ENCODE results near the gene CRYBG1. TPM values are rescaled to one million over a fixed set of nuclear protein-coding genes. Genes with fewer than 3 reads are reported as not detected.

Gene CRYBG1
- total RNA-seq, 1 experiment from 2014 or later = 19.9 TPM

DNA sequence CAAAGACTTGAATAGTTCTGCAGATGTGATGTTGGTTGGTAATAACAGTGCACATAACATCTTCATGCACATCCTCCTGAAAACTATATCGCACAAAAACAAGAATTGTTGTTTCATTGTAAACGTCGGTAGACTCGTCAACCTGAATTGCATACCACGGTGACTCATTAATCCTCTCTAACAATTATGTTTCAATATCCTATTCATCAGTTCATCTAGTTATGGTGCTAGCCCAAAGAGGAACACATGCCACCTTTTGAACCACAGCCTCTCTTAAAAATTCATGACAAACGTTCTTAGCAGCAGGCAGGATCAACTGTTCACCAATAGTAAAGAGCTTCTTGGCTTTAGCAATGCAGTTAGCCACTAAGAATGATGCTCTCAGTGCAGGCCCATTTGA is 25.0 kb downstream of the CRYBG1 start:
- BruUV-seq (replicated peaks) = no TSS peak
- H3K9me2 ChIP-seq (replicated peaks; ENCODE audit: low read length) = no peaks in the 10 kb centered on the region
- H3K27ac ChIP-seq (ENCODE audit: low read length) = no peak overlapping the region
- no peaks in the 10 kb centered on the region for H3K27me3 ChIP-seq (ENCODE audit: low read length)
- ATAC-seq = no peak
- TF ChIP-seq EZH2 (IDR thresholded peaks at IDR 0.05; ENCODE audit: low read length, unreplicated experiment) (no peak), EZH2phosphoT487 (IDR thresholded peaks at IDR 0.05; ENCODE audit: borderline replicate concordance, low read length) (no peak), CTCF (conservative IDR thresholded peaks at IDR 0.05; ENCODE audit: low read depth, low read length) (no peak)
- H3K4me2 ChIP-seq (ENCODE audit: low read length) = no peak overlapping the region
- intact Hi-C loops (cut with micrococcal nuclease) = no loop called here
- no peak overlapping the region for H3K9ac ChIP-seq (ENCODE audit: low read length)
- H3K36me3 ChIP-seq (ENCODE audit: low read depth, low read length) = no peaks in the 10 kb centered on the region
- no peak for DNase-seq
- CTCF ChIA-PET = no interaction called here
- H3K79me2 ChIP-seq (ENCODE audit: low read length) = no peaks in the 10 kb centered on the region
- POLR2A ChIA-PET (ENCODE audit: unreplicated experiment) = no interaction called here
- no peak overlapping the region for H2AFZ ChIP-seq (ENCODE audit: low read length)
- no peaks in the 10 kb centered on the region for H3F3A ChIP-seq (ENCODE audit: low read length, unreplicated experiment)
- H3K4me1 ChIP-seq (ENCODE audit: insufficient read depth, low read length) = peaks cover 35% of the 10 kb centered on the region
- no peaks in the 10 kb centered on the region for H4K20me1 ChIP-seq (ENCODE audit: low read length)
- no peak overlapping the region for H3K4me3 ChIP-seq (ENCODE audit: low read length)
- H3K9me3 ChIP-seq (ENCODE audit: low read length) = no peaks in the 10 kb centered on the region

- no peaks in the 10 kb centered on the region for H3K79me2 ChIP-seq (ENCODE audit: low read length)
- ChIA-PET CTCF (no interaction called here), POLR2A (ENCODE audit: unreplicated experiment) (no interaction called here)
- H3K9ac ChIP-seq (ENCODE audit: low read length) = no peak overlapping the region
- H3K4me1 ChIP-seq (ENCODE audit: insufficient read depth, low read length) = peaks cover 20% of the 10 kb centered on the region
- no peak for TF ChIP-seq CTCF (conservative IDR thresholded peaks at IDR 0.05; ENCODE audit: low read depth, low read length)
- no peak for TF ChIP-seq EZH2 (IDR thresholded peaks at IDR 0.05; ENCODE audit: low read length, unreplicated experiment)
- TF ChIP-seq EZH2phosphoT487 (IDR thresholded peaks at IDR 0.05; ENCODE audit: borderline replicate concordance, low read length) = no peak
- H3K4me2 ChIP-seq (ENCODE audit: low read length) = no peak overlapping the region
- H3K4me3 ChIP-seq (ENCODE audit: low read length) = no peak overlapping the region
- H2AFZ ChIP-seq (ENCODE audit: low read length) = no peak overlapping the region
- no peak overlapping the region for H3K27ac ChIP-seq (ENCODE audit: low read length)
- no peak for ATAC-seq
- intact Hi-C loops (cut with micrococcal nuclease) = no loop called here
- DNase-seq = no peak
- no peaks in the 10 kb centered on the region for H3K27me3 ChIP-seq (ENCODE audit: low read length)
- H3K9me2 ChIP-seq (replicated peaks; ENCODE audit: low read length) = no peaks in the 10 kb centered on the region
- BruUV-seq (replicated peaks) = no TSS peak
- no peaks in the 10 kb centered on the region for H4K20me1 ChIP-seq (ENCODE audit: low read length)
- no peaks in the 10 kb centered on the region for H3K36me3 ChIP-seq (ENCODE audit: low read depth, low read length)
- no peaks in the 10 kb centered on the region for H3K9me3 ChIP-seq (ENCODE audit: low read length)
- no peaks in the 10 kb centered on the region for H3F3A ChIP-seq (ENCODE audit: low read length, unreplicated experiment)
Measured at GRCh38 chr6:106387875-106388274, 27.4 kb downstream of the CRYBG1 start.

- H3K4me1 ChIP-seq (ENCODE audit: insufficient read depth, low read length) = peaks cover 12% of the 10 kb centered on the region
- peak overlapping the region; percentile 20; the same call in 1 of the 2 replicates for H3K4me2 ChIP-seq (ENCODE audit: low read length)
- CTCF ChIA-PET = no interaction called here
- H3K9me2 ChIP-seq (replicated peaks; ENCODE audit: low read length) = no peaks in the 10 kb centered on the region
- no peaks in the 10 kb centered on the region for H4K20me1 ChIP-seq (ENCODE audit: low read length)
- POLR2A ChIA-PET (ENCODE audit: unreplicated experiment) = interaction anchor here (0.5 to 0.7 kb wide), 3 partner anchors 29 to 219 kb away, joined by 3 to 5 read pairs (median 4); partner anchors contain the start of gene ATG5
- no peak overlapping the region for H3K9ac ChIP-seq (ENCODE audit: low read length)
- DNase-seq = peak; percentile 60
- ATAC-seq = peak; percentile 76
- H3K79me2 ChIP-seq (ENCODE audit: low read length) = no peaks in the 10 kb centered on the region
- no TSS peak for BruUV-seq (replicated peaks)
- no peaks in the 10 kb centered on the region for H3K9me3 ChIP-seq (ENCODE audit: low read length)
- TF ChIP-seq CTCF (conservative IDR thresholded peaks at IDR 0.05; ENCODE audit: low read depth, low read length) (no peak), EZH2phosphoT487 (IDR thresholded peaks at IDR 0.05; ENCODE audit: borderline replicate concordance, low read length) (no peak), EZH2 (IDR thresholded peaks at IDR 0.05; ENCODE audit: low read length, unreplicated experiment) (no peak)
- no peaks in the 10 kb centered on the region for H3K36me3 ChIP-seq (ENCODE audit: low read depth, low read length)
- H3F3A ChIP-seq (ENCODE audit: low read length, unreplicated experiment) = no peaks in the 10 kb centered on the region
- no peak overlapping the region for H2AFZ ChIP-seq (ENCODE audit: low read length)
- intact Hi-C loops (cut with micrococcal nuclease) = no loop called here
- no peak overlapping the region for H3K4me3 ChIP-seq (ENCODE audit: low read length)
- no peaks in the 10 kb centered on the region for H3K27me3 ChIP-seq (ENCODE audit: low read length)
- H3K27ac ChIP-seq (ENCODE audit: low read length) = peak overlapping the region; percentile 10
Measured at GRCh38 chr6:106390088-106390487, 29.6 kb downstream of the CRYBG1 start.

Measured in PC-3 (cell line).